ENCODE results near the gene CDK5R2.

CDK5R2 gene

GRCh38 chr2:218962859-218963492 is 3.5 kb downstream of the CDK5R2 start:
- DNase-seq (ENCODE audit: low spot score) = no peak

DNA sequence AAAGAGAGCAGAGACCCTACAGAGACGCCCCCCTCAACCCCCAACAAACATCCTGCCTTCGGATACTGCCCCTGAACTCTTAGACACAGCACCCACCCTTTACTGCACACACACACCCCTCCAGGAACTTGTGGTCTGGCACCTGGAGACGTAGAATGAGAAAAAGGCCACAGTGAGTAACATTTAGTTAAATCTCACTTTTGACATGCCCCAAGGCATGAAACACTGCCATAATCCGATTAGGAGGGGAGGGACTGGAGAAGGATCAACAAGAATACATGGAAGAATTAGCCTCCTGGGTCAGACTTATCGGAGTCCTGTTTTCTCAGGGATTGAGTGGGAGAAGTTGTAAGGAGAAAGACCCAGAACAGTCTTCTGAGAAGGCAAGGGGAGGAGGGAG is 4.1 kb downstream of the CDK5R2 start:
- no peak for DNase-seq (ENCODE audit: low spot score)

- peak; percentile 29 for DNase-seq (ENCODE audit: low spot score)
These were observed 4.7 kb downstream of the CDK5R2 start for GRCh38 chr2:218964041-218964771.

- DNase-seq (ENCODE audit: low spot score) = no peak
These were observed 11.4 kb downstream of the CDK5R2 start for GRCh38 chr2:218970894-218971293.

DNA sequence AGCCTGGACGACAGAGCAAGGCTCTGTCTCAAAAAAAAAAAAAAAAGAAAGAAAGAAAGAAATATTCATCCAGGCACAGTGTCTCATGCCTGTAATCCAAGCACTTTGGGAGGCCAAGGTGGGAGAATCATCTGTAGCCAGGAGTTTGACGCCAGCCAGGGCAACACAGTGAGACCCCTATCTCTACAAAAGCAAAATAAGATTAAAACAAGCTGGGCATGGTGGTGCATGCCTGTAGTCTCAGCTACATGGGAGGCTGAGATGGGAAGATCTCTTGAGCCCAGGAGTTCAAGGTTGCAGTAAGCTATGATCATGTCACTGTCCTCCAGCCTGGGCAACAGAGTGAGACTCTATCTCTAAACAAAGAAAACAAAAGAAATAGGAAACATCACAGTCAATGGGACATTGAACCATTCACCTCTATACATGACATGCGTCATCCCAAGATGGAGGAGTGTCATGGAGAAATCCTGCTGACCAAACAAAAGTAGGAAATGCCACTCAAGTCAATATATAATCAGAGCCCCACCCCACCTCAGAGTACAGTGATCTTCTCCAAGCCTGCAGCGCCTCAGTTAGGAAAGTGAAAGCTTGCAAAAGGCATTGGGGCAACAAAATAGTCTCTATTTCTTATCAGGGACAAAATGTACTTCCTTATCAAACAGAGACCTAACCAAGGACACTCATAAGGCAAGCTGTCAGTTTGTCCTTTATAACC is 15.8 kb downstream of the CDK5R2 start:
- no peak for DNase-seq (ENCODE audit: low spot score)

DNA sequence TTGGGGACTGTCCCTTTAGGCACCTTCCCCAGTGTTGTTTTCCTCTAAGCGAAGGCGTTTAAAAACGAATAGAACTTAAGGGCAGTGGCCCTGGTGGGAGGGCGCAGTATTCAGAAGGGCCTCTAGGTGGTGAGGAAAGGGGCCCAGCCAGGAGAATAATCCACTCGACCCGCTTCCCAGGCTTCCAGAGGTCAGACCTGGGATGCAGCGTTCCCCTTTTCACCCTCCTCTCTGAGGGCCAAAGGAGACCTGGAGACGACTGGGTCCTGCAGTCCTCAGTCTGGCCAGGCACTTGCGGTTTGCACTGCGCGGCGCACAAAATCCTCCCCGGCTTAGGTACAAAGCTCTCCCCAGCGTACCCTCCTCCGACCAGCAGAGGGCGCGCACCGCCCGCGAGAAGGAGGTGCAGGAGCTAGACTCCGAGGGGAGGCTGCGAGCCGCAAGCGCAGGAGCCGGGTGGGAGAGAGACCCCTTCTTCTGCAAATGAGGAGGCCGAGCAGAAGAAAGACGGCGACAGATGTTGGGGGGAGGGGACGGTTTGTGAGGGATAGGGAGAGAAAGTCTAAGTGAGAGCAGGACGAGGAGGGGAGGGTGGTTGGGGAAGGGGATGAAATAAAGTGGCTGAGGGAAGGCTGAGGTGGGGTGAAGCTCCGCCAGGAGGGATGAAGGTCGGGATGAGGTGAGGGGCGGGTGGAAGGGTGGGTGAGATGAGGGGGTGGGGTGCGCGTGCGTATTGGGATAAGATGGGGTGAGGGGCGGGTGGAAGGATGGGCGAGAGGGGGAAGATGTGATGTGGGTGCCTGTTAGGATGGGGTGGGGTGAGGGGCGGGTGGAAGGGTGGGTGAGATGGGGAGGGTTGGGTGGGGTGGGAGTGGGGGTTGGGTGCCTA is 20.6 kb downstream of the CDK5R2 start:
- peak; percentile 81 for DNase-seq (ENCODE audit: low spot score)

GRCh38 chr2:218980735-218981389 is 21.4 kb downstream of the CDK5R2 start:
- DNase-seq (ENCODE audit: low spot score) = no peak

GRCh38 chr2:218981390-218981880 is 22.0 kb downstream of the CDK5R2 start:
- no peak for DNase-seq (ENCODE audit: low spot score)

GRCh38 chr2:218981881-218982585 is 22.6 kb downstream of the CDK5R2 start:
- no peak for DNase-seq (ENCODE audit: low spot score)

DNA sequence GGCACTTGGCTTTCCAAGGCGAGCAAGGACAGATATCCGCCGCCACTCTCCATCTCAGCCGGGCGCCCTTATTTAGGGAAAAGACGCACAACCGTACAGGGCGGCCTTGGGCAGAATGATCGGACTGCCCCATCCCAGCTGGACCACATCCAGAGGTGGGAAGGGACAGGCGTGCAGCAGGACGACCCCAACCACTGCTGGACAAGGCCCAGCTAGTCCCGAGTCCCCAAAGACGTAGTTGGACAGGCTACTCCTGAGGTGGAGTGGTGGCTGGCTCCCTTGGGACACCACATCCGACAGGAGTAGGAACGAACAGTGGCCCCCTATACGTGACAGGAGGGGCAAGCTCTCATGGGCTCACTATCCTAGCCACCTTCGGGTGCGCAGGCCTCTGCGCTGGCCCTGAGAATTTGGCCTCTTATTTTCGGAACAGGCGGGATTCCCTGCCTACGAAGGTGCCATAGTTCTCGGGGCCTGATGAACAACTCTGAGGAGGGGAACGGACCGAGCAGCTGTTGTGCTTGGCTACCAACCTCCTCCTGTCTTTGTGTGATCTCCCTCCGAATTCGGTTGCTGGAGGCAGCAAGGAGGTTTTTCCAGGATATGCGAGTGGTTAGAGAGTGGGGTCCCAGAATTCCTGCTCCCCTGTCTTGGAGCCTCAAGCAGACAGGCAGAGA is 23.3 kb downstream of the CDK5R2 start:
- no peak for DNase-seq (ENCODE audit: low spot score)

- no peak for DNase-seq (ENCODE audit: low spot score)
These were observed 23.9 kb downstream of the CDK5R2 start for GRCh38 chr2:218983263-218983933.

GRCh38 chr2:218983934-218984238 is 24.4 kb downstream of the CDK5R2 start:
- DNase-seq (ENCODE audit: low spot score) = no peak

- peak; percentile 70 for DNase-seq (ENCODE audit: low spot score)
These were observed 25.0 kb downstream of the CDK5R2 start for GRCh38 chr2:218984239-218985020.

DNA sequence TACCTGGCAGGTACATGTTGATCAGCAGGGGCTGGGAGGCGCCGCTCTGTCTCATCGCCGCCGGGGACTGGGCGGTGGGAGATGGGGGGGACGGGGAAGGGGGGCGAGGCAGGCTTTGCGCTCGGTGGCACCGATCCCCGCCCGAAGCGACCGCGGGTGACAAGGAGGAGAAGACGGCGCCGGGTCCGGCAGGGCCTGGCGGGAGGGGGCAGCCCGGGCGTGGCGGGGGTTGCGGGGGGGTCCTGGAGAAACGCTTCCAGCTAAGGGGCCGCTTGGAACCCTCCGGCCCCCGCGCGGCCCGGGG is 25.5 kb downstream of the CDK5R2 start, which contains the start of gene FEV:
TSS of gene FEV (minus strand) at position 164 of the 304 bp plus-strand sequence. CDS start at position 55, 109 bp downstream.
- DNase-seq (ENCODE audit: low spot score) = no peak

GRCh38 chr2:218985325-218986091 is 26.0 kb downstream of the CDK5R2 start:
- DNase-seq (ENCODE audit: low spot score) = no peak

GRCh38 chr2:218986148-218986761 is 26.8 kb downstream of the CDK5R2 start:
- no peak for DNase-seq (ENCODE audit: low spot score)

DNA sequence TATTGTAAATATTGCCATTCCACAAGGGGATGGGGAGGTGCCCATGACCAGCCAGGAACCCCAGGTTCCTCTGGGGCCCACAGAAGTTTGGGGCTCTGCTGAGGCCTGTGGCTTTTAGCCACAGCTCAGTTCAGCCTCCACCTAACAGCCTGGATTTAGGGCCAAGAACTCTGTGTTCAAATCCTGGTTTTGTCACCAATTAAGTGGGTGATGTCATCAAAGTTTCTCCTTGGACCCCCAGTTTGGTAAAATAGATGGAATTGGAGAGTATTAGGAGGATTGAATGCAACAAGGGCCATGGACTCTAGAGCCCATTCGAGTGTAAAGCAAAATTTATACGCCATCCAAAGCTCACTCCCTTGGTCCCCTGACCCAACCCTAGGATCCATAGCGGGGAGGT is 28.7 kb downstream of the CDK5R2 start:
- no peak for DNase-seq (ENCODE audit: low spot score)

- DNase-seq (ENCODE audit: low spot score) = no peak
These were observed 29.2 kb downstream of the CDK5R2 start for GRCh38 chr2:218988650-218989049.

Measured in kidney capillary endothelial cell (primary cell).